22Rv1 (cell line): Measurements from ENCODE around the gene SLC2A5.

Source experiments
- H3K27ac ChIP-seq: fragments of 450-650 bp; 2 replicates; pipeline ENCODE4 v1.5.1; 2017
- CTCF ChIP-seq: fragments of 450-650 bp; IDR thresholded peaks from 2 replicates; pipeline ENCODE4 v1.5.1; 2017; ENCODE audit warnings: mild to moderate bottlenecking
- ZFX ChIP-seq: fragments of 450-650 bp; IDR thresholded peaks from 2 replicates; pipeline ENCODE4 v1.6.1; 2017; ENCODE audit warnings: antibody characterized with exemption, borderline replicate concordance

Gene SLC2A5

DNA sequence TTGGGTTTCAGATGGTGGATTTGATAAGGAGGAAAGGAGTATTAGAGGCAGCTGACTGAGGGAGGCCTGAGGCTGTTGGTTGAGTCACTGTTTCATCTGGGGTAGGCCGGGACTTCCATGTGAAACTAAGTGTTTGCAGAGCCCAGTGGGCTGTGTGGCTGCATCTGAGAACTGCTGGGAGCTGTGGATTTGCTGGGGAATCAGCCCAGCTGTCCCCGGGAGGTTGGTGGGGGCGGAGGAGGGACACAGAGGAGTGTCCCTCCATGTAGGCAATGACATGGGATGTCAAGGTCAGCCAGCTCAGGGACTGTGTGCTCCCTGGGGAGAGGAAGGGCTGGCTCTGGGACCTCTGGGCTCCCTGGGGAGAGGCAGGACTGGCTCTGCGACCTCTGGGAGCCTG, 79.6 kb downstream of the SLC2A5 start:
- H3K27ac ChIP-seq: no peak overlapping the region
- no peak for TF ChIP-seq CTCF
- no peak for TF ChIP-seq ZFX

DNA sequence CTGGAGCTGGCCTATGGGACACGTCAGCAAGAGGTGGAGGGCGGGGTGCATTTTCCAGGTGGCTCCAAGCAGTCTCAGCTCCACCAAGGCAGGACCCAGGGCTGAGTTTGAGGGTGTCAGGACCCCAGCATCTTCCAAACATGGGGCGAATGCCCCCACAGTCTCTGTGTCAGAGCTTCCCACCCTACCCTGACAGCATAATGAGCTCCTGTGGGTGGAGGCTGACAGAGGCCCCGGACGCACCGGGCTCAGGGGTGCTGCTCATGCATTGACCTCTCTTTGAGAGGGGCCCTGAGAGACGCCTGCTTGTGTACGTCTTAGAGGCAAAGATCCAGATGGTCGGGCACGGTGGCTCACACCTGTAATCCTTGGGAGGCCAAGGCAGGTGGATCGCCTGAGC, 80.4 kb downstream of the SLC2A5 start:
- TF ChIP-seq ZFX (no peak), CTCF (no peak)
- no peak overlapping the region for H3K27ac ChIP-seq

- TF ChIP-seq CTCF: no peak
- TF ChIP-seq ZFX: no peak
These were observed 80.8 kb downstream of the SLC2A5 start for GRCh38 chr1:8988618-8988967.

GRCh38 chr1:8987881-8988617, 81.4 kb downstream of the SLC2A5 start:
- no peak overlapping the region for H3K27ac ChIP-seq
- TF ChIP-seq CTCF (peak; percentile 97), ZFX (no peak)

More at GRCh38 chr1:8988618-8988967, 80.8 kb downstream of the SLC2A5 start:
- no peak overlapping the region for H3K27ac ChIP-seq

GRCh38 chr1:8986814-8987190, 82.6 kb downstream of the SLC2A5 start:
- TF ChIP-seq CTCF (no peak), ZFX (no peak)
- H3K27ac ChIP-seq: no peak overlapping the region

DNA sequence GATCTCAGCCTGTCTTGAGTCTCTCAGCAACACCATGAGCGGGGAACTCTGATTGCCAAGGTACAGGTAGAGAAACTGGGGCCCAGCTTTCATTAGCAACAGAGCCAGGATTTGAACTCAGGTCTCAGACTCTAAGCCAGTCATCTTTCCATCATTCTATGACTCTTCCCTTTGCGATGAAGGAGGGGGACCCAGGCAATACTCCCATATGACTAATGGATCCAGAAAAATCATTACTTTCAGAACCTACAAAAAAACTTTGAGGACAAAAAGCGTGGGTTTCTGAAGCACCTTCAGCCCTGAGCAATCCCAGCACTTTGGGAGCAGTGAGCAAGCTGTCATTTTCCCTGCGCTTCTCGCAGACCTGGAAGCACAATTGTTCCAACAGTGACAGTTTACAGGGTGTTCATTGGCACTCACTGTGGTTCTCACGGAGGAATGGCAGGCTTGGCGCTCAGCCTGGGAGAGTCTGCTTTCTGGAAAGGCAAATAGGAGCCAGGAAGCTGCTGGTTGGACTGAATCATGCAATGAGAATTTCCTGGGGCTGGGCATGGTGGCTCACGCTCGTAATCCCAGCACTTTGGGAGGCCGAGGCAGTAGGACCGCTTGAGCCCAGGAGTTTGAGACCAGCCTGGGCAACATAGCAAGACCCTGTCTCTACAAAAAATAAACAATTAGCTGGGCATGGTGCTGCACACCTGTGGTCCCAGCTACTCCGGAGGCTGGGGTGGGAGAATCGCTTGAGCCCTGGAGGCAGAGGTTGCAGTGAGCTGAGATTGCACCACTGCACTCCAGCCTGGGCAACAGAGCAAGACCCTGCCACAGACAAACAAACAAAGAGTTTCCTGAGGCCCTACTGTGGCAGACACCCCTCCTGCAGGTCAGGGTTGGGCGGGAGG, 83.3 kb downstream of the SLC2A5 start:
- no peak overlapping the region for H3K27ac ChIP-seq
- TF ChIP-seq CTCF (no peak), ZFX (no peak)
